Raji (cell line): ENCODE results near the gene RFTN1.

Source experiments
- POLR2A ChIP-seq: IDR thresholded peaks from 2 replicates; pipeline ENCODE4 v1.6.1; 2011; ENCODE audit warnings: low read depth, low read length, control low read depth; ENCODE audit not compliant: insufficient read depth

The RFTN1 gene

DNA sequence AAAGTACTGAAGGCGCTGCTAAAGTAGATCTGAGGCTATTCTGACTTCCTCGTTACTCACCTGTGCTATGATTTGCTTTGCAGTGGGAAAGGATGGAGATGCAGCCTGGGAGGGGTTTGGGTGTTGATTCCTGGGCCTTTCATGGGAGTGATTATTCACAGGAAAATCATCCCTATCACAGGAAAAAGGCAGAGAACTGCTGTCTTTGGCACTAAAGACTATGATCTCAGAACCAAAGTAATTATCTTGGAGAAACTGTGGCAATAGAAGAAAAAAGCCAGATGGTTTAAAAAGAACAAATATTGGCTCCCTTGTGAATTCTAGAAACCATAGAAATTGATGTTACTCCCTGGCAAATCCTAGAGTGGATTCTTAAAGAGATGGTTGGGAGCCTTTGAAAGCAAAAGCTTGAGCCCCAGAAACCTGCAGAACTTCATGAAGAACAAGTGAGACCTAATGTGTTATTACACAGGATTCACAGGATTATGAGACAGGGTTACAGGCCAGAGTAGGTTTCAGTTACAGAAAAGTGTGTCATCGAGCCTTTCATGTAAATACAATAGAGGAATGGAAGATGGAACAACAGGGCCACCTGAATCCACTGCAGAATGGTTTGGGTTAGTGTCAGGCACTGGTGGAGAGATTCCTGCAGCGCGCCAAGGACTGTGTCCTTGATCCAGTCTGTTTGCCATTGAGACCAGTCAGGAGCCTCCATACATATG lies 162.7 kb downstream of the RFTN1 start:
- TF ChIP-seq POLR2A, result no peak

DNA sequence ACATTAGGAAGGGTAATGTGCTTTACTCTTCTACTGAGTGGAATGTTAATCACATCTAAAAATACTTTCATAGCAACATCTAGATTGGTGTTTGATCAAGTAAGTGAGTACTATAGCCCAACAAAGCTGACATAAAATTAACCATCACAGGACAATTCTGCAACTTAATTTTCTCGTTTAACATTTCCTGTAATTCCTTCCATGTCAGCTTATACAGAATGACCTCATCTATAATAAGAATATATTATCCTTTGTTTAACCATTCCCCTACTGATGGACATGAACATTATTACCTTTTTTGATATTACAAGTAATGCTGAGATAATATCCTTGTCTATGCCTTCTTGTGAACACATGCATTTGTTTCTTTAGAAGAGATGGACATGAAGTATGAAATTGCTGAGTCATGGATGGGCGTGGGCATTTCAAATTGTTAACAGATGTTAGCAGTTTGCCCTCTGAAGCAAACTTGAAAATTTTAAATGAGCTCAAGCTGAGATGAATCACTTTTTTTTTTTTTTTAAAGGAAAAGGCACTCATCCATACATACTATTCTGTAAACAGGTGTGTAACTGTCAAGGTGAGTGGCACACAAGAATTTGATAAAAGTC lies 163.4 kb downstream of the RFTN1 start:
- TF ChIP-seq POLR2A, result no peak

DNA sequence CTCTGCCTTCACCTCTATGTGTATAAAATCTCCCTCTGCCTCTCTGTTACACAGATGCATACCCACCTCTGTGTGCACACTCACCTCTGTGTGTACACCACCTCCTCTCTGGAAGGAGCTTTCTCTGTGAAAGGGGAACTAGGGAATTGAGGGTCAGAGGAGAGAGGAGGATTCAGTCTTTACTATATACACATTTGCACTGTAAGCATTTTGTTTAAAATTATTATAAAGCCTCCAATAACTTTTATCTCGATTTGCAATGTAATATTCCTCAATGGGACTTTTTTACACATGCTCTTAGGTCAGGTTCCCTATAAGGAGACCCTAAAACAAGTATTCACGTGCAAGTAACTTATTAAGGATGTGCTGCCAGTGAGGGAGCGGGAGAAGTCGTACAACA lies 166.0 kb downstream of the RFTN1 start:
- TF ChIP-seq POLR2A, result no peak

DNA sequence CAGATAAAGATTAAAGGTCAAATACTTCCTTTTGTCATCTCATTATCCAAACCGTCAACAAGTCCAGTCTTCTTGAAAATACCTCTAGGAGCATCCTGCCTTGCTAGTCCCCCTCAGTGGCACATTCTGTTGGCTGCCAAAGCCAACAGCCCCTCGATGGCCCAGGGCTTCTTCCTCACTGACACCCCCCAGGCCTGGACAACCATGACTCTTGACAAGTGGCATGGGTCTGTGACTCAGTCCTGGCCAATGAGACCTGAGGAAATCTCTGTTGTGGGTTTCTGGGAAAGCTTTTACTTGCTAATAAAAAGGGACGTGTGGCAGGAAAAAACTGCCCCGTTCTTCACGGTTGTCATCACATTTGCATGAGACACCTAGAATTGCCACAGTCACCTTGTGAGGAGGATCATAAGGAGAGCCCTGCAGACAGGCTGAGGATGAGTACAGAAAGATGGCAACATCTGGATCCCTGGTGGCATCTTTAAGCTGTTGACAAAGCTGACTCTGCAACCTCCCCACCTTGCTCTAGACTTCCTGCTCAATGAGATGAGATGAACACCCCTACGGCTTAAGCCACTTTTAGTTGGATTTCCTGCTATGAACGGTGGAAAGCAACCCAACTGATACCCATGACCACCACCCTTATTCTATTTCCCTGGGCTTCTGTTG lies 167.0 kb downstream of the RFTN1 start:
- no peak for TF ChIP-seq POLR2A

DNA sequence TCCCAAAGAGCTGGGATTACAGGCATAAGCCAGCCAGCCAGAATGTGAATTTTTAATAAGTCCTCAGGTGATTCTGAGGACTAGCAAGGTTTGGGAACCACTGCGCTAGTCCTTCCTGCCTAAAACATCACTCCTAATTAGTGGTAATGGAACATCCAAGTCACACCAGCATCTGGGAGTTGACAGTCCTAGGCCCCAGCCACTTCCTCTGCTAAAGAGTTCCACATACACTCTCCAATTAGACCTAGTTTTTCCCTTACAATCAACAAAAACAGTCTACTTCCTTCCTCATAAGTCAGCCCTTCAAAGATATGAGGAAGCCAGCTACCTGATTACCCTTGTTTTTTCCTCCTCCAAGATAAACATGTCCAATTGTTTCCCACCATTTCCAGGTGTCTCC lies 170.4 kb downstream of the RFTN1 start:
- no peak for TF ChIP-seq POLR2A

DNA sequence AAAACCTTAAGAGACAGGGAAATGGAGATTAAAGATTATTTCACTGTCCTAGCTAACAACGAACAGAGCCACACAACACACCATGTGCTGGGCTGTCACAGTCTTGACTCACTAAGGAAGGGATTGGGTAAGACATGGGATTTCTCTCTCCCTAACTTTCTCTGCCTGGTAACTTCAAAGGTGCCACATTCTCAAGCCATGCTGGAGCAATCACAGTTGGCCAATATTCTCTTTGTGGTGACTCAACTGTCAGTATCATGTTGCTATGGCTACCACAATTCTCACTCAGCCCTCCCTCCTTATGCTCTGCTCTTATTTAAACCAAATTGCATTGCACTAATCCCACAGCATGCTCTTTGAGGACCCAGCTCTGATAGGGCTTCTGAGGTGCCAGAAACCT lies 174.5 kb downstream of the RFTN1 start:
- no peak for TF ChIP-seq POLR2A

DNA sequence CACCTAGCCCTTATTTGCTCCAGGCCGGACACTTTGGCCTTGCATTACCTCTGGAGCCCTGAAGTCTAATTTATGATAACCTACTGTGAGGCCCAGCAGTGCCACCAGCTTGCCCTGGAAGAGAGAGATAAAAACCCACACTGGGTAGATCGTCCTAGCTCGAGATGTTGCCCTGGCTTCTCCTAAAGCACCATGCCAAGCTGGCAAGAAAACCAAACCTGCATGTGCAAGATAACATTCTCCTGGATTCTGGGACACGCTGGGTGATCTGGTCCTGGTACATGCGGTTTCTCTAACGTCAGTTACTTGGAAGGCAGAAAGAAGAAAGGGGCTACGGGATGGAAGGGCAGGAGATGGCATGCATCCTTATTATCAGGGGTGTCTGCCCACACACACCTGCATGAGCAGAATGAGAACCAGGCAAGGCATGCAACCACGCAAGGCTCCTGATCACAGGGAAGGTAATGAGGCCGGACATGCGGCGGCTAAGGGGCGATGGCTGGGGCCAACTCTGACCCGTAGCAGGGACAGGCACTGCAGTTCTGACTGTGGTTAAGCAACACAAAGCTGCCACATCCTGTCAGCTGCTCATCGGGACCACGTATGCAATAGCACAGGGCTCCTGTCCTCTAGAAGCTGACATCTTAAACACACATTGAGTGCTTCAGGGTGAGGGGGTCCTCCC lies 175.5 kb downstream of the RFTN1 start:
- no peak for TF ChIP-seq POLR2A

DNA sequence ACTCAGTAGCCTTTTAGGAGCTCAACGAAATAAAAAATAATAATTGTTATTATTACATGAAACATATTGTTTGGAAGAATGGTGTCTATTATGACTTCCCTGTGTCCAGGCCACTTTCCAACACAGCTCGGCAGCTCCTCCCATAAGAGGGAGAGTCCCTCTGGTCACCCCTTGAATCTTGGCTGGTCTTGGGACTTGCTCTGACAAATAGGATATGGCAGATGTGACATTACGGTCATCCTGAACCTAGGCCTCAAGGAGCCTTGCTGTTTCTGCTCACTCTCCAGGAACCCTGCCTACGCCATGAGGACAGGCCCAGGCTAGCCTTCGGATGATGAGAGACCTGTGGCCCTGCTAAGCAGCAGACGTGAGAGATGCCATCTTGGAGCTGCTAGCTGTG lies 176.7 kb downstream of the RFTN1 start:
- no peak for TF ChIP-seq POLR2A

DNA sequence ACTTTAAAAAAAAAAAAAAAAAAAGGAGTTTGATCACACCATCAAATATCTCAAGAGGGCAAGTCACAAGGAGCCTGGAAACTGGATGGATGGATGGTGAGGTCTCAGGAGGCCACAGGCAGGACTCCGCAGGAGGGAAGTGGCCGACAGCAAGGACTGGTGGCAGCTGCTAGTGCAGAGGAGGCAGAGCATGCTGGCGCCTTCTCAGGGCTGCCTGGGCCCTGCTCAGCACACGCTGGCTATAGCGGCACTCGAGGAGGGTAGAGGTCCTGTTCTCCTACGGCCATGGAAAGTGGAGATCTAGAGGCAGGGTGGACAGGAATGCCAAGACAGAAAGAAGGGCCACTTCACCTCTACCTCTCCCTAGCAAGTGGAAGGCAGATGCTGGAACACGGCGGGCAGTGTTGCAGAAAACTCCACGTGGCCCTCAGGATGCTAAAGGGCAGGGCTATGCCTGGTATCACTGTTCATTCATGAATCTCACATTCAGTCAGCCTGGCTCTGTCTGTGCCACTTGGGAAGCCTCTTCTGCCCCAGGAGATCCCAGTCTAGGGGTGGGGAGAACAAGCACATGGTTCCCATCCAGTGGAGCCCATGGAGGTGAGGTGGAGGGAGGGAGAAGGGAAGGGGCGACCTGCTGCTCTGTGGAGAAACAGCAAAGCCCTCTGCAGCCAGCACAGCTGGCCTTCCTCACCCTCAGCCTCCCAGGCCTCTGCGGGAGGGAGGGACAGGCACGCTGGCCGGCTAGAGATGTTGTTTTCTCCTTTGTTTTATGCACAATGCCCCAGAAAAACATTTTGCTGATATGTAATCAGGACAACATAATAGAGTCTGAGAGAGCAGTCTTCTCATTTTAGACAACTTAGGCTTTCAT lies 177.5 kb downstream of the RFTN1 start:
- no peak for TF ChIP-seq POLR2A

DNA sequence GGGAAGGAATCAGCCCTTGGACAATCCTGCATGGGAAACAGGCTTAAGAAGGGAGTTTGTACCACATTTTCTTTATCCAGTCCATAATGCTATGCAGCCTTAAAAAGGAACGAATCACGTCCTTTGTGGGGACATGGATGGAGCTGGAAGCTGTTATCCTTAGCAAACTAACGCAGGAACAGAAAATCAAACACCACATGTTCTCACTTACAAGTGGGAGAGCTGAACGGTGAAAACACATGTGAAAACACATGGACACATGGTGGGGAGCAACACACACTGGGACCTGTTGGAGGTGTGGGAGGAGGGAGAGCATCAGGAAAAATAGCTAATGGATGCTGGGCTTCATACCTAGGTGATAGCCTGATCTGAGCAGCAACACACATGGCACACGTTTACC lies 178.2 kb downstream of the RFTN1 start:
- TF ChIP-seq POLR2A, result no peak

DNA sequence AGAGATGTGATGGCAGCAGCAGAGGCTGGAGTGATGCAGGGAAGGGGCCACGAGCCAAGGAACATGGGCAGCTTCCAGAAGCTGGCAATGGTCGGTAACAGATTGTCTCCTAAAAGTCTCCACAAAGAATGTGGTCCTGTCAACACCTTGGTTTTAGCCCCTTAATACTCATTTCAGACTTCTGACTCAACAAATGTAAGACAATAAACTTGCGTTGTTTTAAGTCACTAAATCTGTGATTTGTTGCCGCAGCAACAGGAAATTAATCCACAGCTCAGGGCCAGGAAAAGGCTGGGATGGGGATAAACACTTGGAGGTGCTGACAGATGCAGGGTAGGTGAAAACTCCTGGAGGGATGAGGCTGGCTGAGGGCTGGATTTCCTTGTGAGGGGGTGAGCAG lies 178.6 kb downstream of the RFTN1 start:
- TF ChIP-seq POLR2A, result no peak

DNA sequence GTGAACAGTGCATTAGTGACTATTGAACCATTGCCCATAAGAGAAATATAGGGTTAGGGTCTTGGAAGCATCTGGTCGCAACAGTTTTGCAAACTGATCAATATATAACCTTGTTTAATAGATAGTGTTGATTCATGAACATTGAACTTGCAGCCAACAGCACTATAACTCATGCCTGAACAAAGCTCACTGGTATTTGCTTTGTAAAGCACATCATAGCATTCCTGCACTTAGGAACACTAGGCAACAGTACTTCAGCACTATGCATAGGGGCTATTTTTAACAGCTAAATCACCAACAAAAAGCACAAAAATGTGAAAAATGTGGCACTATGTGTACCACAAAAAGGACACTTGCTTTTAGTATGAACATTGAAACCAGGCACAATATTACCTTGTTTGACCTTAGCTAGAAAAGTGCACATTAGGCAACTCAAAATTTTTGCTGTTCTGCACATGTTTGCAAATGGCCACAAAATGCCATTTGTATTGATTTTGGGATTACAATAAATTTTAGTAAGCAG lies 180.5 kb downstream of the RFTN1 start:
- no peak for TF ChIP-seq POLR2A

DNA sequence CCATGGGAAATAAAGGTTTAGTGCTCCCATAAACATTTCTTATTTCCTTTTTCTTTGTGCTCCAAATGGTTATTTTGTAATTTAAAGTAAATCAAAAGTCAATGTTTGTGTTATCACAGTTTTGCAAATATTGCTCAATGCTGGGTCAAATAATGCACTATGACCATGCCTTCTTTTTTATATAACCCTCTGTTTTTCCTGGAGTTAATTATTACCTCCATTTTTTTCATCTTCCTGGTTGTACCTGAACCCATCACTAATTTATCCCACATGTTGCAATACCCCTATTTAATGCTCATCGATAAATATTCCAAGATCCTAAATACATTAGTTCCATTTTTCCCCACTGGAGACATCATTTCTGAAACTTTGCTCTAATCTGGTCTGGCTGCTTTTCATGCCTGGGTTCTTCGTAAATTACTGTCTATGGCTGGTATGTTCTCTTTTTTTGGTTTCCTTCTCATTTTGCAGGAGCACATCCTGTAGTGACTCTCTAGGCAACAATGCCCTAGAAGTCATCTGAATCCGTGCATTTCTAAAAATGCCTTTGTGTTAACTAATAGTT lies 182.1 kb downstream of the RFTN1 start:
- no peak for TF ChIP-seq POLR2A

DNA sequence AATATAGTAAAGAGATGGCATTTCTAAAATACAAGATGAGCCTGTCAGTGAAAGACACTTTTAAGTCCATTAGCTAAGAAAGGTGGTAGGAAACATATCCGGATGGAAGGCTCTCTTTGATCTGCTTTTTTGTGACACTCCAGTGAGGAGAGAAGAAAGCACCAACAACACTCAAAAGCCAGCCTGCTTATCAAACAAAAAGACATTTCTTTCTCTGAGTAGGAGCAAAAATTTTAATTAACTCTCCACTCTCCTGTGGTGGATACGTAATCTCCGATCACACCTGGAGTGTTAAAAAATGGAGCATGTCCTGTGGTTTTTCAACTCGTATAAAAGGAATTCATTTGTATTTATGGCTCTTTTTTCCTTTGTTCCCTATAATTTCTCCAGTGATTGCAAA lies 183.1 kb downstream of the RFTN1 start:
- no peak for TF ChIP-seq POLR2A
